OCI-LY7 (cell line): ENCODE results near the gene BLVRB.

Source experiments
- EZH2phosphoT487 ChIP-seq: fragments of 200-600 bp; sonication (generic); IDR thresholded peaks from 2 replicates; pipeline ENCODE4 v1.6.1; 2018; ENCODE audit warnings: low read depth, borderline replicate concordance, mild to moderate bottlenecking, mixed run types, antibody characterized with exemption, low read length, moderate library complexity, mixed read lengths
- TF ChIP-seq, protein P1 (sequence below): fragments of 200-600 bp; sonication (generic); conservative IDR thresholded peaks from 2 replicates; pipeline ENCODE4 v1.5.1; 2014; ENCODE audit warnings: mild to moderate bottlenecking, antibody characterized with exemption, low read length, moderate library complexity, mixed read lengths

GRCh38 chr19:40497214-40497613 lies 31.7 kb upstream of the BLVRB start:
- TF ChIP-seq, protein P1, sequence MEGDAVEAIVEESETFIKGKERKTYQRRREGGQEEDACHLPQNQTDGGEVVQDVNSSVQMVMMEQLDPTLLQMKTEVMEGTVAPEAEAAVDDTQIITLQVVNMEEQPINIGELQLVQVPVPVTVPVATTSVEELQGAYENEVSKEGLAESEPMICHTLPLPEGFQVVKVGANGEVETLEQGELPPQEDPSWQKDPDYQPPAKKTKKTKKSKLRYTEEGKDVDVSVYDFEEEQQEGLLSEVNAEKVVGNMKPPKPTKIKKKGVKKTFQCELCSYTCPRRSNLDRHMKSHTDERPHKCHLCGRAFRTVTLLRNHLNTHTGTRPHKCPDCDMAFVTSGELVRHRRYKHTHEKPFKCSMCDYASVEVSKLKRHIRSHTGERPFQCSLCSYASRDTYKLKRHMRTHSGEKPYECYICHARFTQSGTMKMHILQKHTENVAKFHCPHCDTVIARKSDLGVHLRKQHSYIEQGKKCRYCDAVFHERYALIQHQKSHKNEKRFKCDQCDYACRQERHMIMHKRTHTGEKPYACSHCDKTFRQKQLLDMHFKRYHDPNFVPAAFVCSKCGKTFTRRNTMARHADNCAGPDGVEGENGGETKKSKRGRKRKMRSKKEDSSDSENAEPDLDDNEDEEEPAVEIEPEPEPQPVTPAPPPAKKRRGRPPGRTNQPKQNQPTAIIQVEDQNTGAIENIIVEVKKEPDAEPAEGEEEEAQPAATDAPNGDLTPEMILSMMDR: no peak
- TF ChIP-seq EZH2phosphoT487: no peak
